Mucosa of gallbladder (tissue), 1 donor: Measurements from ENCODE around the gene SYNJ2. TPM values are rescaled to one million over a fixed set of nuclear protein-coding genes. Genes with fewer than 3 reads are reported as not detected.

Experiments
- DNase-seq: peaks from one replicate; pipeline ENCODE4 v3.0.0-alpha.2; 2020; ENCODE audit warnings: low spot score
- total RNA-seq: library from RNA; stranded (reverse); gene quantifications from one replicate; pipeline ENCODE4 v1.2.1, GENCODE V29; 2021
- donor health status: DM: no; HTN: no; CAD: no.

Gene SYNJ2
- total RNA-seq, 1 donor from 2014 or later: 26.8 TPM

- DNase-seq: no peak
These were observed 15.4 kb downstream of the SYNJ2 start for GRCh38 chr6:157996918-157997702.

GRCh38 chr6:157997893-157998608 lies 16.4 kb downstream of the SYNJ2 start:
- DNase-seq: no peak

GRCh38 chr6:157998707-157999167 lies 17.1 kb downstream of the SYNJ2 start:
- no peak for DNase-seq

- no peak for DNase-seq
These were observed 17.7 kb downstream of the SYNJ2 start for GRCh38 chr6:157999168-158000051.

- DNase-seq: no peak
These were observed 19.1 kb downstream of the SYNJ2 start for GRCh38 chr6:158000530-158001307.

- peak; percentile 77 for DNase-seq
These were observed 20.7 kb downstream of the SYNJ2 start for GRCh38 chr6:158002249-158002950.

DNA sequence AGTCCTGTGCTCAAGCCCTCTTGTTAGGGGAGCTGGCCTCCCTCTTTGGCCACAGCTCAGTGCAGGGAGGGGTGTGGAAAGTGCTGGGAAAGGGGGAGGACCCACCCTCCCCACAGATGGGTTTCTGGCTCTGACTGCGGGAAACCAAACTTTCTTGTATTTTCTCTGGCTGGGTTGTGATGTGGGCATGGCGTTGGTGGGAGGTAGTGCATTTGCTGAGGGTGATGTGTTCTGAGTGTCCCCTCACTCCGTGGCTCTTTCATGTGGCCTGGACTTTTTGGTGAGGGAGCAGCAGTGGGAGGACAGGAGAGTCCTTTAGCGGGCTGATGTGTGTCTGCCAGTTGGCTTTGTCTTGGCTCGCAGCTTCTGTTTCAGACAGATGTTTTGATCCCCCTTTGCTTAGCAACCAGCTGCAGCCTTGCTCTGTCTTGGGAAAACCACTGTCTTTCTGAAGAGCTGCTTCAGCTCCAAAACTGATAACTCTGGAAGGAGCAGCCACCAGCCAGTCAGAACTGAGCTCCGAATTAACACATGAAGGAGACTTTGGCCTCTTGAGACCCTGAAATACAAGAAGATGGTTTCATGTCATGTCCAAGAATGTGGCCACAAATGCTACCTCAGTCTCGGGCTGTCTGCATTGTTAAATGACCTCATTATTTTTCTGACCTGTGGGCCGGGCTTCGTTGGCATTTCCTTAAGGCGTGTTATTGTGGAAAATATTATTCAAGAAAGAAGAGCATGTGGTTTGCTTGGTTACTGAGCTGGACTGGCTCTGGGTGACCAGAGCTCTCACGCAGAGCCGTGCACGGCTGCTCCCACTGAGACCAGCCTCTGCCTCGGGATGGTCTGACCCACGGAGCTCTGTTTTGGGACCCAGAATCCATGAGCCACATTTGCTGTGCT lies 21.5 kb downstream of the SYNJ2 start:
- DNase-seq: peak; percentile 78

GRCh38 chr6:158003910-158004700 lies 22.4 kb downstream of the SYNJ2 start:
- DNase-seq: no peak

DNA sequence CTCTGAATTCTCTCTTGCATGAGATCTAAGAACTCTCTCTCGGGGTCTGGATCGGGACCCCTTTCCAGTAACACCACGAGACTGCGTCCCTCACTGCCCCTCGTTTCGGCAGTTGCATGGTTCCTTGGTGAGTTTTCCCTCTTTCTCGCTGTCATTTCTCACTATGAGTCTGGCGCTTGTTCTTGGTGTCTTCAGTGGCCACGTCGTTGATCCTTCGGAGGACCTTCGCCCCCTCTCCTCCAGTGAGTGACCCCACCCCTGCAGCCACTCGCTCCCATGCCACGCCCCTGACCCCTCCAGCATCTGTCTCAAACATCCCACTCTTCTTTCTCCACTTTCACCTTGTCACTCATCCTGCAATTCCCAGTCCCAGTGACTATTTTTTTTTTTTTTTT lies 23.0 kb downstream of the SYNJ2 start:
- DNase-seq: no peak

DNA sequence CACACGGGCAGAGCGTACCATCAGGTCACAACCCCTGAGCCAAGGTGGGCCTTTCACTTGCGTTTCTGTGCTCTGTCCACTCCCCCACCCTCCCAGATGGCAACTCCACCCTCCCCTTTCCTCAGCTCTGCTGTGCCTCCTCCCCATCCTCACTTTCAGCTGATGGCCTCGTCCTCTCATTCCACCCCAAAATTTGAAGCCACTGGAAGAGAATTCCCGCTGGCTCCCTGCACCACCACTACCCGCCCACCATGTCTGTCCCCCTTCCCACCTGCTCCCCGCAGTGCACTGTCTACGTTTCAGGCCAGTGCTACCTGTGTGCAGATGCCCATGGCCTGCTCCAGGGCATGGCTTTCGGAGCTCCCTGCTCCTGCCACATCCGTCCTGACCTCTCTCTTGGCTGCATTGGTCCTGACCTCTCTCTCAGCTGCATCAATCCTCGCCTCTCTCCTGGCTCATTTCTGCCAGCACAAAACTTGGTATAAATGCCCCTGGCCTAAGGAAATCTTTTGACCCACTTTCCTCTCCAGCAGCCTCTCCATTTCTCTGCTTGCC lies 24.0 kb downstream of the SYNJ2 start:
- DNase-seq: no peak

DNA sequence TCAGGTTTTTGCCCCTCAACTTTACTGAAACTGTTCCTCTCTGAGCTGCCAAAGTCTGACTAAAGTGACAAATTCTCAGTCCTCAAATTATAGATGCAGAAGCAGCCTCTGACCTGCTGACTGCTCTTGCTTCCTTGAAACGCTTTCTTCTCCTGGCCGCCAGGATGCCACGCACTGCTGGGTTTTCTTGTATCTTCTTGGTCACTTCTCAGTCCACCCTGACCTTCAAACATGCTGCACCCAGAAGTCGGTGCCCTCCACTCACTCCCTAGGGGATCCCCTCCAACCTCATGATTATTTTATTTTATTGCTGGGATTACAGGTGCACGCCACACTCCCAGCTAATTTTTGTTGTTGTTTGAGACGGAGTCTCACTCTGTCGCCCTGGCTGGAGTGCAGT lies 24.7 kb downstream of the SYNJ2 start:
- DNase-seq: no peak

DNA sequence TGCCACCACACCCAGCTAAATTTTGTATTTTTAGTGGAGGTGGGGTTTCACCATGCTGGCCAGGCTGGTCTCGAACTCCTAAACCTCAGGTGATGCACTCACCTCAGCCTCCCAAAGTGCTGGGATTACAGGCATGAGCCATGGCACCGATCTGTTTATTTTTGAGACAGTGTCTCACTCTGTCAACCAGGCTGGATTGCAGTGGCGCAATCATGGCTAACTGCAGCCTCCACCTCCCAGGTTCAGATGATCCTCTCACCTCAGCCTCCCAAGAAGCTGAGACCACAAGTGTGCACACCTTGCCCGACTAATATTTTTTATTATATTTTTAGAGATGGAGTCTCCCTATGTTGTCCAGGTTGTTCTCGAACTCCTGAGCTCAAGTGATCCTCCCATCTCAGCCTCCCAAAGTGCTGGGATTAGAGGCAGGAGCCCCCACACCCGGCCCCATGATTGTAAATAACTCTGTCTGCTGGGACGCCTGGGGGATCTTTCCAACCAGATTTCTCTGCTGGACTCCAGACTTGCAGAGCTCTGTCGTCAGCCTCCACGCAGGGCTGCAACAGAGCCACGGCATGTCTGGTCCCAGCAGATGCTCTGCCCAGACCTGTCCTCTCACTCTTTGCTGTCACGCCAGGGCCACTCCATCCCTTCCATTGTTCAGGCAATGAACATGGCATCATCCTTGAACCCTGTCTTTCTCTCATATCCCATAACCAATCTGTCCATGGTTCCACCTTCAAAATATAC lies 25.3 kb downstream of the SYNJ2 start:
- DNase-seq: no peak

GRCh38 chr6:158008864-158009113 lies 27.1 kb downstream of the SYNJ2 start:
- no peak for DNase-seq

- peak; percentile 49 for DNase-seq
These were observed 27.6 kb downstream of the SYNJ2 start for GRCh38 chr6:158009114-158009891.

DNA sequence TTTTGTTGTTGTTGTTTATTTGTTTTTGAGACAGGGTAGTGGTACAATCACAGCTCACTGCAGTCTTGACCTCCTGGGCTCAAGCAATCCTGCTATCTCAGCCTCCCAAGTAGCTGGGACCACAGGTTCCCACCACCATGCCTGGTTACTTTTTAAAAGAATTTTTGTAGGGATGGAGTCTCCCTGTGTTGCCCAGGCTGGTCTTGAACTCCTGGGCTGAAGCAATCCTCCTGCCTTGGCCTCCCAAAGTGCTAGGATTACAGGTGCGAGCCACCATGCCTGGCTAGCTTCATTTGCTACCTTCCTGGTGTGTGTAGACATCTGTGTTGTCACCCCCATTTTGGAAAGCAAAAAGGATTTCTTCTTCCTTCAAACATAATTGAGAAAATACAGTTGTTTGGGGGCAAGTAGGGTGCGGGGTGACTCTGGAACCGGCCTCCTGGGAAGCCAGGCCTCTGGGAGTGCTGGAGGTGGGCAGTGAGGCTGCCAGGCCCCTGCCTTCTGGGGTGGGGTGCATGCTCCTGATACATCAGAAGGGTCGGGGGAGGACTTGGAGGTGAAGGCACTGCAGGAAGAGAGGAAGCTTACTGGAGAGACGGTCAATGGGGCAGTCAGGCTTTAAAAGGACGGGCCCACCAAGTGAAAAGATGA lies 28.4 kb downstream of the SYNJ2 start:
- DNase-seq: no peak

DNA sequence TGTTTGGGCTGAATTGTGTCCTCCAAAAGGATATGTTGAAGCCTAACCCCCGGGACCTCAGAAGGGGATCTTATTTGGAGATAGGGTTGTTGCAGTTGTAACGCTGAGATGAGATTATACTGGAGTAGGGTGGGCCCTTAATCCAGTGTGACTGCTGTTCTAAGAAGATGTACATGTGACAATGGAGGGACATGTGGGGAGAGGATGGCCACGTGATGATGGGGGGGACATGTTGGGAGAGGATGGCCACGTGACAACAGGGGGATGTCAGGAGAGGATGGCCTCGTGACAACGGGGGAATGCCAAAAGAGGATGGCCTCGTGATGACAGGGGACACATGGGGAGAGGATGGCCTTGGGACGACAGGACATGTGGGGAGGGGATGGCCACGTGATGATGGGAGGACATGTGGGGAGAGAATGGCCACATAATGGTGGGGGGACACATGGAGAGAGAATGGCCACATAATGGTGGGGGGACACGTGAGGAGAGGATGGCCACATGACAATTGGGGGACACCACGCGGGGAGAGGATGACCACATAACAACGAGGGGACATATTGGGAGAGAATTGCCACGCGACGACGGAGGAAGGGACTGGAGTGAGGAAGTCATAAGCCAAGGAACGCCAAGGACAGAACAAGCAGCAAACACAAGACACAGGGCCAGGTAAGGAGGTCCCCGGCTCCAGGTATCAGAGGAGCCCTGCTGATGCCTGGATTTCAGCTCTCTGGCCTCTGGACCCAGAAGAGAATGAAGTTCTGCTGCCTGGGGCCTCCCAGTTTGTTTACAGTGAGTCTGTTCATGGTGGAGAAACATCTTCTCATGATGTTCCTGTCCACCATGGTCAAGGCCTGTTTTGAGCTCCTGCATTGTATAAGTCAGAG lies 29.2 kb downstream of the SYNJ2 start:
- no peak for DNase-seq
